GM21576 (cell line): ENCODE measurements around the gene SNRNP200.
"Not testable (repeated sequence)": the region's sequence is repeated elsewhere in the genome, so short reads cannot be mapped to it uniquely, and the experiment has no call there.

Experiments
- ATAC-seq: cut with Tn5 transposase; IDR thresholded peaks from one replicate; pipeline ENCODE4 v1.9.1; 2021; ENCODE audit warnings: mild to moderate bottlenecking, moderate library complexity; ENCODE audit not compliant: unreplicated experiment

Gene SNRNP200

GRCh38 chr2:96325884-96326255, 20.5 kb upstream of the SNRNP200 start:
- ATAC-seq: no peak

- ATAC-seq: no peak
Measured at GRCh38 chr2:96325041-96325883, 19.9 kb upstream of the SNRNP200 start, which contains the start of gene ITPRIPL1. Gene ITPRIPL1 (plus strand): TSS chr2:96325317. CDS start chr2:96325840, 523 bp downstream.

GRCh38 chr2:96324721-96325040, 19.3 kb upstream of the SNRNP200 start:
- ATAC-seq: no peak

GRCh38 chr2:96323849-96324248, 18.5 kb upstream of the SNRNP200 start:
- no peak for ATAC-seq

- peak; percentile 23 for ATAC-seq
Measured at GRCh38 chr2:96320728-96321622, 15.6 kb upstream of the SNRNP200 start.

- no peak for ATAC-seq
Measured at GRCh38 chr2:96320326-96320725, 15.0 kb upstream of the SNRNP200 start.

GRCh38 chr2:96319396-96319795, 14.1 kb upstream of the SNRNP200 start:
- ATAC-seq: no peak

- no peak for ATAC-seq
Measured at GRCh38 chr2:96318723-96319122, 13.4 kb upstream of the SNRNP200 start.

GRCh38 chr2:96317584-96317997, 12.2 kb upstream of the SNRNP200 start:
- no peak for ATAC-seq

GRCh38 chr2:96316999-96317398, 11.7 kb upstream of the SNRNP200 start:
- ATAC-seq: no peak

- no peak for ATAC-seq
Measured at GRCh38 chr2:96315400-96316071, 10.2 kb upstream of the SNRNP200 start.

- ATAC-seq: no peak
Measured at GRCh38 chr2:96315005-96315399, 9.7 kb upstream of the SNRNP200 start.

- ATAC-seq: no peak
Measured at GRCh38 chr2:96308248-96308647, 2.9 kb upstream of the SNRNP200 start.

GRCh38 chr2:96306370-96306769, 1.0 kb upstream of the SNRNP200 start:
- no peak for ATAC-seq

- no peak for ATAC-seq
Measured at GRCh38 chr2:96305979-96306308, 598 bp upstream of the SNRNP200 start.

GRCh38 chr2:96304606-96305005, 740 bp downstream of the SNRNP200 start:
- ATAC-seq: no peak

- ATAC-seq: no peak
Measured at GRCh38 chr2:96301865-96302264, 3.5 kb downstream of the SNRNP200 start.

- no peak for ATAC-seq
Measured at GRCh38 chr2:96296925-96297324, 8.4 kb downstream of the SNRNP200 start.

- not testable (repeated sequence) for ATAC-seq
Measured at GRCh38 chr2:96294271-96294670, 11.1 kb downstream of the SNRNP200 start.

GRCh38 chr2:96291751-96292150, 13.6 kb downstream of the SNRNP200 start:
- ATAC-seq: no peak

GRCh38 chr2:96287273-96287856, 18.0 kb downstream of the SNRNP200 start:
- ATAC-seq: no peak
